ENCODE data around the gene BPNT1.

- TF ChIP-seq KDM1A (IDR thresholded peaks at IDR 0.05; ENCODE audit: borderline replicate concordance, low read length): no peak
- TF ChIP-seq RNF2 (IDR thresholded peaks at IDR 0.05; ENCODE audit: borderline replicate concordance, low read depth, low read length, missing control alignments, poor library complexity, severe bottlenecking): no peak
- no peak for TF ChIP-seq MAX (IDR thresholded peaks at IDR 0.05)
- no peak for TF ChIP-seq CTCF (IDR thresholded peaks at IDR 0.05; ENCODE audit: control extremely low read depth in 1 of 3, insufficient read depth in 1 of 3, low read depth in 1 of 3, low read length in 3 of 3)
- TF ChIP-seq EZH2 (IDR thresholded peaks at IDR 0.05; ENCODE audit: low read depth, low read length, severe bottlenecking): no peak
- no peak for TF ChIP-seq E2F6 (IDR thresholded peaks at IDR 0.05)
- TF ChIP-seq SP2 (IDR thresholded peaks at IDR 0.05; ENCODE audit: low read length): no peak
- TF ChIP-seq POU5F1 (IDR thresholded peaks at IDR 0.05; ENCODE audit: low read depth, low read length): no peak
- TF ChIP-seq USF2 (IDR thresholded peaks at IDR 0.05; ENCODE audit: low read length): no peak
Measured at GRCh38 chr1:220119043-220119512, 29.5 kb upstream of the BPNT1 start.
